AG04450 (cell line): ENCODE results near the gene DNMT3A. TPM values are rescaled to one million over a fixed set of nuclear protein-coding genes. Genes with fewer than 3 reads are reported as not detected.
A peak's percentile ranks its signal among the peaks of the same experiment; 100 is the strongest.
"Not testable (repeated sequence)": the region's sequence is repeated elsewhere in the genome, so short reads cannot be mapped to it uniquely, and the experiment has no call there.

Source experiments
- CTCF ChIA-PET: fragments of 300-600, 350-600 bp; formaldehyde crosslinking; extraction: SDS; loops from one replicate; lab custom pipeline; 2022; ENCODE audit warnings: antibody characterized with exemption, inconsistent platforms; lab: Charles Lee
- POLR2A ChIA-PET: fragments of 350-600 bp; formaldehyde crosslinking; extraction: SDS; loops from one replicate; lab custom pipeline; 2021; ENCODE audit warnings: antibody characterized with exemption, inconsistent platforms; lab: Yijun Ruan, JAX
- DNase-seq: peaks from one replicate; pipeline ENCODE4 v3.0.0-alpha.2; 2011; ENCODE audit warnings: low read depth, low spot score
- H3K27ac ChIP-seq: one replicate; pipeline ENCODE4 v1.5.1; 2012; ENCODE audit warnings: low read depth, low read length, control low read depth
- H3K27me3 ChIP-seq: one replicate; pipeline ENCODE4 v1.6.0; 2012; ENCODE audit warnings: low read length; ENCODE audit not compliant: control insufficient read depth, insufficient read depth
- H3K4me3 ChIP-seq: 2 replicates; pipeline ENCODE4 v1.5.1; 2011; ENCODE audit warnings: mild to moderate bottlenecking, low read depth, low read length, control low read depth
- H3K9me3 ChIP-seq: 2 replicates; pipeline ENCODE4 v1.5.1; 2012; ENCODE audit warnings: low read length; ENCODE audit not compliant: control insufficient read depth, insufficient read depth
- CTCF ChIP-seq: IDR thresholded peaks from 2 replicates; pipeline ENCODE4 v1.5.1; 2011; ENCODE audit warnings: low read depth, low read length, control low read depth, inconsistent platforms
- polyA plus RNA-seq: library from polyadenylated mRNA; depleted of rRNA; stranded (reverse); fragments of >200 nt; gene quantifications from 2 replicates; pipeline ENCODE4 v1.2.3, GENCODE V29; 2011

DNMT3A gene
- polyA plus RNA-seq, 1 experiment, result 4.1 TPM

- no peaks in the 10 kb centered on the region for H3K27me3 ChIP-seq
- ChIA-PET CTCF (no interaction called here), POLR2A (interaction anchor here (0.5 kb wide), 1 partner anchor 108 kb away, joined by 3 read pairs; no protein-coding TSS in a partner anchor)
- H3K4me3 ChIP-seq, result no peak overlapping the region
- no peaks in the 10 kb centered on the region; the same call in 1 of the 2 replicates for H3K9me3 ChIP-seq
- TF ChIP-seq CTCF, result no peak
- no peak for DNase-seq
- no peak overlapping the region for H3K27ac ChIP-seq
Observed at GRCh38 chr2:25273985-25274535, 67.7 kb downstream of the DNMT3A start.

GRCh38 chr2:25272705-25273104, 69.0 kb downstream of the DNMT3A start:
- H3K27me3 ChIP-seq, H3K27ac ChIP-seq, H3K4me3 ChIP-seq, DNase-seq, H3K9me3 ChIP-seq: not testable (repeated sequence)
- ChIA-PET POLR2A (interaction anchor here (0.6 kb wide), 1 partner anchor 220 kb away, joined by 4 read pairs; no protein-coding TSS in a partner anchor), CTCF (interaction anchor here (0.6 kb wide), 1 partner anchor 424 kb away, joined by 3 read pairs; no protein-coding TSS in a partner anchor)

- H3K9me3 ChIP-seq, result no peaks in the 10 kb centered on the region
- no peak overlapping the region for H3K4me3 ChIP-seq
- no peak overlapping the region for H3K27ac ChIP-seq
- DNase-seq, result no peak
- POLR2A ChIA-PET, result no interaction called here
- no peaks in the 10 kb centered on the region for H3K27me3 ChIP-seq
- CTCF ChIA-PET, result no interaction called here
- TF ChIP-seq CTCF, result no peak
Observed at GRCh38 chr2:25270061-25270460, 71.7 kb downstream of the DNMT3A start.

GRCh38 chr2:25269233-25269632, 72.5 kb downstream of the DNMT3A start:
- TF ChIP-seq CTCF, result no peak
- DNase-seq, result no peak
- no peaks in the 10 kb centered on the region for H3K9me3 ChIP-seq
- no peaks in the 10 kb centered on the region for H3K27me3 ChIP-seq
- CTCF ChIA-PET, result no interaction called here
- H3K27ac ChIP-seq, result peak overlapping the region; percentile 31
- H3K4me3 ChIP-seq, result no peak overlapping the region
- POLR2A ChIA-PET, result no interaction called here

- no peak for DNase-seq
- POLR2A ChIA-PET, result no interaction called here
- CTCF ChIA-PET, result no interaction called here
Observed at GRCh38 chr2:25268139-25268538, 73.6 kb downstream of the DNMT3A start.

More at GRCh38 chr2:25268139-25268538, 73.6 kb downstream of the DNMT3A start:
- no peak for TF ChIP-seq CTCF
- no peaks in the 10 kb centered on the region for H3K9me3 ChIP-seq
- no peak overlapping the region for H3K4me3 ChIP-seq
- no peak overlapping the region for H3K27ac ChIP-seq
- no peaks in the 10 kb centered on the region for H3K27me3 ChIP-seq
